Measurements from ENCODE around the gene R3HCC1L.

The R3HCC1L gene

DNA sequence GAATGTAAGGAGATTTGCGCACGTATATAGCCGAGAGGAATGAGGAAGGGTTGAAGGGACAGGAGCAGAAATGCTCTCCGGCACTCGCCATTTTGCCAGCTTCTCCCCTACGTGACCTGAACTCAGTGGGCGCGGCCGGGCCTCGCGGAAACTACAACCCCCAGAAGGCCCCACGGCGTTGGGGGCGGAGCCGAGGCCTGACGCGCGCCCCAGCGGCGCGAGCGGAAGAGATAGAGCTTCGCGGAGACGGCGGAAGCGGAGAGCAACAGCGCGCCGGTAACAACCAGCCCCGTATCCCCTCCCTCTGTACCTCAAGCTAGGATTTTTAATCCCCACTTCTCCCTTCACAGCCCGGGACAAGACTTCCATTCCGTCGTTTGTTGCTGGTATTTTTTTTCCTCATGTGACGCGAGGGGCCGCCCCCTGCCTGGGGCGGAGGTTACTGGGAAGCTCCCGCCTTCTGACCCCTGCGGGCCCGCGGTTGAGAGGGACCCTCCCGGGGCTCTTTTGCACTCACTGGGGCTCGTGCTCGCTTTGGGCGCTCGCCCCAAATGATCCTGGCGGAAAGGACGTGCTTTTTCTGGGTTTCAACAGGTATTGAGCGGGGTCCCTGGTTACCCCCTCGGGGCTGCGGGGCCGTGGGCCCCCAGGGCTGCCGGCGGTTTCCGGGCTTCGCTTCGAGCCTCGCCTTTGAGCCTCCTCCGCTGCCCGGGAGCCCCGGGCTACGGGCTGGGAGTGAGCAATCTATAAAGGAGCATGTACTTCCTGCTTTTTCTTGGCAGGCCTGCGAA, at the start of gene R3HCC1L:
R3HCC1L (plus strand) TSS at position 227 of the 791 bp plus-strand sequence. CDS start 73,458 bp downstream, outside the sequence.
- peak; percentile 74 for DNase-seq (ENCODE audit: low spot score)

DNA sequence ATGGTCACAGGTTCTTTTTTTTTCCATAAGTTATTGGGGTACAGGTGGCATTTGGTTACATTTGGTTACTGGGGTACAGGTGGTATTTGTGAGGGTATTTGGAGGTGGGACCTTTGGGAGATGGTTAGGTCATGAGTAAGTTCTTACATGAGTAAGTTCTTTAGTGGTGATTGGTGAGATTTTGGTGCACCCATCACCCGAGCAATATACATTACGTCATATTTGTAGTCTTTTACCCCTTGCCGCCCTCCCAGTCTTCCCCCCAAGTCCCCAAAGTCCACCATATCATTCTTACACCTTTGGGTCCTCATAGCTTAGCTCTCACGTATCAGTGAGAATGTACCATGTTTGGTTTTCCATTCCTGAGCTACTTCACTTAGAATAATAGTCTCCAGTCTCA, 49.2 kb upstream of the R3HCC1L start:
- no peak for DNase-seq (ENCODE audit: low spot score)

DNA sequence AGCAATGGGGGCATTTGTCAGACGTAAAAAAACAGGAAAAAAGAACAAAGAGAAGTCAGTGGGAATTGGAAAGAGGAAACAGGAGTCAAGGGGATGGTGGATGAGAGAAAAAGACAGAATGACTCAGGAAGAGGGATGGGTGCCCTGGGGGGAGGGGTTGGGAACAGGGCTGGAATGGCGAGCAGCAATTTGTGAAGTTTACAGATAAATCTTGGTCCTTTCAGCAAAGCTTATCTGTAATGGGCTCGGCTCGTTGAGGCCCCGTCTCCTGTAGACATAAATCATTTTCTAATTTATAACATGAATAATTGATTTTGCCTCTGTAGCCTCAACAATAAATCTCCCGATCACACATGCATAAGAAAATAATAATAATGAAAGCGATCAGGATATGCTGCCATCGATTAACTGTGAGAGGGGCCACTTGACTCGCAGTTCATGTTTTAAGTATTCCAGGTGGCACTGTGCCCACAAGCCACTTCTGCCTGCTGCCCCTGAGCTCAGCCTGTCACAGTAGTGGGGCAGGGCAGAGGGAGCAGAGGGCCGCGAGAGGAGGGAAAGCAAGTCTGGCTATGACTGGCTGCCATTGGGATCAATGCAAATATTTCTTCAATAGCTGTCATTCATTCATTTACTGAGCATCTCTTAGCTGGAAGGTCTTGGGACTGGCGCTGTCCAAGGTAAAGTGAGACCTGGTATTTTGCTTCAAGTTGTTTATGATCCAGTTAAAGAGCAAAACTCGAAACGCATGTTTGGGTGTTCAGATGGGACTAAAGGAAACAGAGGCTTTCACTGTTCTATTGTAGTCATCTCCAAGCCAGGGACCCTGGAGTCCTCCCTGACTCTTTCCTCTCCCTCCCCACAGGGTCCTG, 47.4 kb upstream of the R3HCC1L start:
- no peak for DNase-seq (ENCODE audit: low spot score)

DNA sequence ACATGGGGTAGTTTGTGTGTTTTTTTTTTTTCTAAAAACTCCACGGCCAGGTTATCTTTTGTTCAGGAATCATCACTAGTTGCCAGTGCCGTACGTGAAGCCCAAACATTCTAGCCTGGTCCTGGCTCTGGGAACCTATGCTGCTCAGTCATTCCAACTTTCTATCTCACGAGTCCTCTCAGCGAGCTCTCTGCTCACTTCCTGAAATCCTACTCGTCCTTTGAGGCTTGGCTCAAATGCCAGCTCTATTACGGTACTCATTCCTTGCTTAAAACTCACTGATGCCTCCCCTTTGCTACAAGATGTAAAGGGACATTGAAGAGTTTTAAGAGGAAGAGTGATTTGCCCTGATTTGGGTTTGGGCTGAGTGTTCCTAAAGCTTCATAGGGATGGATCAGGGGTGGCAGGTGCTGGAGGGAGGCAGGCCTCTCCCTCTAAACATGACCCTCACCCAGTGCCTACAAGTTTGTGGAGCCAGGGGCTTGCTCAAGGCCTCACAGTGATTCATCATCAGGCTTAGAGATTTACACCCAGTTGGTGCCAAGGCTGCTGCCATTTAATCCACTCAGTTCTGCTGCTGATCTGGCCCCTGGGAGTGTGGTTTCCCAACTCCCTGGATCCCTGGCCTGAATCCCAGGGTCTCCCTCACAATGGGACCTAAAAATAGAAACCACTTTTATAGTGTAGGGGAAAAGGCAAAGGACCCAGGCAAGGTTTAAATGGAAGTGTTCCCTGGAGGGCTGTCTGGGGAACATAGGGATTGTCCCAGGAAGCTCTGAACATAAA, 46.1 kb upstream of the R3HCC1L start:
- DNase-seq (ENCODE audit: low spot score) = no peak

DNA sequence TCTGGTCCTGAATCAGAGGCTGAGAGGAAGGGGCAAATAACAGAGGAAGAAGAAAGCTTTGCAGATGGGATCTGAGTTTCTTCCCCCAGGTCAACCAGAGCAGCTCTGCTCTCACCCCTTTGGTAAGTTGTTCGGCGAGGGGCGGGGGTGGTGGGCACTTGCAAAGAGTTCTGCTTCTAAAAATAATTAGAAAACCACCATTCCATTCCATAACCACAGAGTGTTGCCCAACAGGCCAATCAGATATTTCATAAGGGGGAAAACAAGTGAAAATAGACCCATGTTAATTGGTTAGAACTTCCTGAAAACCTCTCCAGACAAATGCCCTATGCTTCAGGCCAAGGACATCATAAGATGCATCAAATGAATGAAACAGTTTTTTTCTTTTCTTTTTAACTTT, 43.6 kb upstream of the R3HCC1L start:
- no peak for DNase-seq (ENCODE audit: low spot score)

DNA sequence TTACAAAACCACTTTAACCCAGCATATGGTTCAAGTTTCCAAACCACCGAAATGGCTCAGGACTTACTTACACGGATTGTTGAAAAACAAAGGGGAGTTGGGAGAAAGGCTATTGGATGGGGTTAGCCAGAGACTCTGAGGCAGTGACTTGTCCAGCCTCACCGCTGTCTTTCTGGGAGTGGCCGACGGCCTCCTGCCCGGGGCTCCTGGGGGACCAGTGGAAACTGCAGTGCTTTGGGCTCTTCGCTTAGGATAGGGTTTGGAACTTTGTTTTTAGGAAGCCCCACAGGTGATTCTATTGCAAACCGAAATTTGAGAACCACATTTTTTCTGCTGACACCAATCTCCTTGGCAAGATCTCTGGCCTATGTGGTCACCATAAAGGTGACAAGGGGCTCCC, 38.1 kb upstream of the R3HCC1L start:
- DNase-seq (ENCODE audit: low spot score) = no peak

DNA sequence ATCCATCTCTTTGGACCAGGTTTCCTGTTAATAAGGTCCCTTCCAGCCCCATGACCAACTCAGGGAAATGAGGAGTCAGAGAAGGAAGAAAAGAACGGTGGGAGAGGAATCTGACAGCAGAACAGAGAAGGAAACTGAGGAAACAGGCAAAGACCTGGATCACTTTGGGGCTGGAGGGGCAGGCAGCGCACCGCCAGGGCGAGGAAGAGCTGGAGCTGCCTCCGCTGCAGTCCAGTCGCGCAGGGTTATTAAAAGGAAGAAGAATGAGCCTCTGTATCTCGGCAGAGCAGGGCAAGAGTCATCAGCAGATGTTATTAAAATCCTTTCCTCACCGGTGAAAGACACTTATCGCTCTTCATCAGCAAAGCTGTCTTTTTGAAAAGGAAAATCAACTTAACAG, 37.7 kb upstream of the R3HCC1L start:
- no peak for DNase-seq (ENCODE audit: low spot score)

DNA sequence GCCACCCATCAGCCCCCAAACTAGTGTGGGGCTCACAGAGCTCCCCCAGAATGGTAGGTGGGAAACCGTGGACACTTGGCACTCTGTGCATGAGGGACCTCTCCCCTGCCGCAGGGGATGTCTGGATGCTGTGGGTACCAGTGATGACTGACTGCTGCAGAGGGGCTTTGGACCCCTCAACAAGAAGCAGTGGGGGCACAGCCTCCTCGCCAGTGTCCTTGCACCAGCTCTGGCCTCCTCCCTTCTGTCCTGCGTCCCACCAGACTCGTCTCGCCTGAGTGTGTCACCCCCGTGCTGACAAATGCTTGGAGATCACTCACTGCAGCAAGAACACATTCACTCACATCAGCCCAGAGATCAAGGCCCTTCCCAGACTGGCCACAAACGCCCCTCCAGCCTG, 37.3 kb upstream of the R3HCC1L start:
- DNase-seq (ENCODE audit: low spot score) = no peak

DNA sequence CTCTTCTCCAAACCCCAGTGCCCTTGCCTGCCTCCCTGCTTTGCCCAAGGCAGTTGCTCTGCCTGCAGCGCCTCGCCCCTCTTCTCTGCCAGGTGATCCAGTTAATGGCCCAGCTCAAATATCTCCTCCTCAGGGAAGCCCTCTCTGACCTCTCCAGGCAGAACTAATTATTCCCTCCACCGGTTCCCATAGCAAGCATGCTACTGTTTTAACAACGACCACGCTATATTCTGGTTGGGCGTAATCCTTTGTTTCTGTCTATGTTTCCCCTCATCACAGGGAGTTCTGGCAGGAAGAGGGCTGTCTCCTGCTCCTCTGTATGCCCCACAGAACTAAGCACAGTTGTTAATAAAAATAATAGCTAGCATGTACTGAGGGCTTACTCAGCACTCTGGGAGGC, 36.8 kb upstream of the R3HCC1L start:
- DNase-seq (ENCODE audit: low spot score) = no peak

DNA sequence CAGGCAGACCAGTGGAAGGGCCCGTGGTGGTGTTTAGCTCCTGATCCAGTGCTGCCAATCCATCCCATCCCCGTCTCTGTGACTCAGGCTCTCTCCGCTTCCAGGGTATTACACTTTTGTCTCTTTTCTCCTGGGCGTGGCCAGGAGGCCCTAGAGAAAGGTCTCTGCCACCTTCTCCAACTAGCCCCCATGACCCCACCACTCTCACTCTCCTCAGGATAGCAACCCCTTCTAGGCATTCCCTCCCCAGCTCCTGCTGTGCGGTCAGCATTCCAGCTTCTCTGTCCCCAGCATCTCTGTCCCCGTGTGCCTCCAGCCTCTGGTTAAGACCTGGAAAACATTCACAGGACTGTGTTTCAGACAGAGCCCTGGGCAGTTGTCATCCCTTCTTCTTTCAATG, 36.2 kb upstream of the R3HCC1L start:
- no peak for DNase-seq (ENCODE audit: low spot score)

DNA sequence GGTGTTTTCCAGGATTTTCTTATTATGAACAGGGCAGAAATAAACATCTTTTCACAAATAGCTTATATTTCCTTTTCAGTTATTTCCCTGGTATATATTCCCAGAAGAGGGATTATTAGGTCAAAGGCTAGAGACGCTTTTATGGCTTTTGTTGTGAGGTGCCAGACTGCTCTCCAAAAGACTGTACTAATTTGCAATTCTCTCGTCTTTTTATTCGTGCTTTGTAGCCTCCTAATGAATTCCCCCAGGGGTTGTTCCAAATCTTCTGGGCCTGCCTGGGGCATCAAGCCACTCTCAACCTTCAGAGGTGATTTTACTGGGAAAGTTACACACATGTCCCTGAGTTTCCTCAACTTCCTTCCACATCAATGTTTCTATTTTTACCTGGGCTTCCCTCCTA, 34.0 kb upstream of the R3HCC1L start:
- DNase-seq (ENCODE audit: low spot score) = no peak

DNA sequence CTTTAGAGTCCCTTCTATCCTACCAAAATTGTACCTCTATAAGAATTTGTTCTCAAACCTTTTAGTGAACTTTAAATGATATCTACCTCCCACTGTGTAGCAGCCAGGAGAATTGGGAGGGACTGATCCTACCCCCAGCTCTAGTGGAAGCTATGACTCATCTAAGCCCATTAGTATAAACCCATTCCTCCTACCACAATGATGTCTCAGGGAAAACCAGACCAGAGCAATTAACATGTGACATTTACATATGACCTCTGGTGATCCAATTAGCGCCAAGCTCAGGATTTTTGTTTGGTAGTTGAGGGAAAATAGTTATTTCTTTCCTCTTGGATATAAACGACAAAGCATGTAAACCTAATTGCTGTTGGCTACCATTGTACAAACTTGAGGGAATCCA, 33.1 kb upstream of the R3HCC1L start:
- no peak for DNase-seq (ENCODE audit: low spot score)

DNA sequence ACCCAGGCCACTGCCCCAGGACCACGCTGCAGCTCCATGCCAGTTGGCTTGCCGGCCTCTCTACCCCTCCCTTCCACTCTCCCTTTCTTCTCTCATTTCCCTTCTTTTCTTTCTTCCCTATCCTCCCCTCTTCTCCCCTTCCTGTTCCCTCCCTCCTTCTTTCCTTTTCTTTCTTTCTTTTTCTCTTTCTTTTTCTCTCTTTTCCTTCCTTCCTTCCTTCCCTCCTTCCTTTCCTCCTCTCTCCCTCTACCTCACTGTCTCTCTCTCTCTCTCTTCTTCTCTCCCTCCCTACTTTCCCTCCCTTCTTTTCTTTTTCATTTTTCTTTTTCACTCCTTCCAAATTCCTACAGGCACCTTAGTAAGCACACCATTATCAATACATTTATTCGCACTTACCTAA, 30.3 kb upstream of the R3HCC1L start:
- DNase-seq (ENCODE audit: low spot score) = no peak

DNA sequence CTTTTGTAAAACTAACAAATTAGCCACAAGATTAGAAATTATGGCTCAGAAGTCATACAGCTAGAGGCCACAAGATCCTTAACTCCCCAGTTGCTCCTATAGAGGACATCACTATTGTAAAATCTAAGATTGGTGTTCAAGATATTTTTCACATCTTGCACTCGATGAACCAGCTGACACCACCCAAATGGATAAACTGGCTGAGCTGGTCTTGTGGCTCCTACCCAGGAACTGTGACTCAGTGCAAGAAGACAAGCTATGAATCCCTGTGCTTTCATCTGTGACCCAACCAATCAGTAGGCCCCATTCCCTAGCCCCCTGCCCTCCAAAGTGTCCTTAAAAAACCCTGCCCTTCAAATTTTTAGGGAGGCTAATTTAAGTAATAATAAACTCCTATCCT, 27.9 kb upstream of the R3HCC1L start:
- DNase-seq (ENCODE audit: low spot score) = no peak

DNA sequence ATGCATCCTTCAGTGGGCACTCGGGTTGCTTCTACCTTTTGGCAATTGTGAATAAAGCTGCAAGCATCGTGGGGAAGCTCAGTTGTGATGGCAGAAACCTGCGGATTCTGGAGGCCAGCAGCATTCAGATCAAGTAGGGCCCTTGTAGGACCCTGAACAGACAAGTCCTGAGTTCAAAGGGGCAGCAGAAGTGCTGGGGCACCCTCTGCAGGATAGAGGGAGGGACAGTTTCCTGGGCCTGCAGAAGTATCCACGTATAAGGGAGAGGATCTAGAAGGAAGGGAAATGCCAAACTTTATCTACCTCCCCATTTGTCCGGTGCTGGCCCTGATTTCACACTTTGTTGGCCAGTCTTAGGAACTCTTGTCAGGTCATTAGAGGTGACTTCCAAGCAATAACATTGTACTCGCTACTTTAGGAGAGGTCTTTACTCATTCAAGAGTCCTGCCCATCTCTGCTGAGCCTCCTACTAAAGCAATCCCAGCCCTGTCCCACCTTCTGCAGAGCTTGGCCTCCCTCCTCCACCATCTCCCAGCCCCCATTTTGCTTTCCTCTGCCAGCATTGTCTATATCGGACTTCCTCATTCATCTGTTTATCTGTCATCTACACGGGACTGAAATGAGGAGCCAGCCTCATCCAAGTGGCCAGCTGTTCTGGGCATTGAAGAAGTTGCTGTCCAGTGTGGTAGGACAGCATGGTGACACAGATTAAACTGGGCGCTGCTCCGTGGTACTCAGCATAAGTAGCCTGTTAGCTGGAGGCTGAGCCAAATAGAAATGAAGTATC, 26.6 kb upstream of the R3HCC1L start:
- no peak for DNase-seq (ENCODE audit: low spot score)

DNA sequence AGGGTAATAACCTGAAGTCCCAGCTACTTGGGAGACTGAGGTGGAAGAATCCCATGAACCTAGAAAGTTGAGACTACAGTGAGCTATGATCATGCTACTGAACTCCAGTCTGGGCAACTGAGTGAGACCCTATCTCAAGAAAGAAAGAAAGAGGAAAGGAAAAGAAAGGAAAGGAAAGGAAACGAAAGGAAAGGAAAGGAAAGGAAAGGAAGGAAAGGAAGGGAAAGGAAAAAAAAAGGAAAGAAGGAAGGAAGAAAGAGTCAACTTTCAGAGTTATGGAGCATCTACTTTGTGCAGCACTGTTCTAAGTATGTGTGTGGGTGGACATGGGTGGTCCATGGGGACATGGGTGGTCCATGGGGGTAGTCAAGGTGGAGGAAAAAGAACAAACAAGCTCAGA, 24.1 kb upstream of the R3HCC1L start:
- DNase-seq (ENCODE audit: low spot score) = no peak

DNA sequence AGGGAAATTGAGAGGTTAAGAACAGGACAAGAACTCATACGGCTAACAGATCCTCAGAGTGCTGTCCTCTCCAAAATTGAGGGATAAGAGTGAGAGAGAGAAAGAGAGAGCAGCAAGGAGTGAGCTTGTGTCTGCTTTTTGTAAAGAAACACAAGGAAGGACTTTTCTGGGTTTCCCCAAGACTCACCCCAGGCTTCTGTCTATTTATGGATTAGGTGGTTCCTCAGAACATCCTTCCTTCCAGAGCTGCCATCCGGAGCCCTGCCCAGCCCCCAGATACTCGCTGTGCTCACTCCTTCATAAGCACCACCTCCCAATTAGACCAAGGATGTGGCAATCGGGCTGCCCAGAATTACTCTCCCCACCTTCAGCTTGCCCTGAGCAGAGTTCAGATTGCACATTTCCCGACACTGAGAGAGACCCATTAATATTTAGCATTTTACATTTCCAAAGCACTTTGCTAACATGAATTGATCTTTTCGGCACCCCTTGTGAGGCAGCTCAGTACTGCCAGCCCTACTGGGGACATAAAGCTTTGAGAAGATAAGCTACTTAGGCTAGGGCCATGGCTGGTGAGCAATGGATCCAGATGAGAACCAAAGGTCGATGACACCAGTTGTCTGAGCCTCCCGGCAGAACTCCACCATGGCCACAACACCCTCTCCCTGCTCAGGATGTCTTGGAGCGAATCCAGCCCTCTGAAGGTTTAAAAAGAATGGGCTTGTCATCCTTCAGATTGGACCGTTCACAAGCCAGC, 19.2 kb upstream of the R3HCC1L start:
- no peak for DNase-seq (ENCODE audit: low spot score)

DNA sequence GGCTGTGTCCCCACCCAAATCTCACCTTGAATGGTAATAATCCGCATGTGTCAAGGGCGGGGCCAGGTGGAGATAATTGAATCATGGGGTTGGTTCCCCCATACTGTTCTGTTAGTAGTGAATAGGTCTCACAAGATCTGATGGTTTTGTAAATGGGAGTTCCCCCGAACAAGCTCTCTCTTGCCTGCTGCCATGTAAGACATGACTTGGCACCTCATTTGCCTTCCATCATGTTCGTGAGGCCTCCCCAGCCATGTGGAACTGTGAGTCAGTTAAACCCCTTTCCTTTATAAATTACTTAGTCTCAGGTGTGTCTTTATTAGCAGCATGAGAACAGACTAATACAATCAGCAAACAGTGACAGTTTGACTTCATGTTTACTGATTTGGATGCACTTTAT, 14.6 kb upstream of the R3HCC1L start:
- no peak for DNase-seq (ENCODE audit: low spot score)

DNA sequence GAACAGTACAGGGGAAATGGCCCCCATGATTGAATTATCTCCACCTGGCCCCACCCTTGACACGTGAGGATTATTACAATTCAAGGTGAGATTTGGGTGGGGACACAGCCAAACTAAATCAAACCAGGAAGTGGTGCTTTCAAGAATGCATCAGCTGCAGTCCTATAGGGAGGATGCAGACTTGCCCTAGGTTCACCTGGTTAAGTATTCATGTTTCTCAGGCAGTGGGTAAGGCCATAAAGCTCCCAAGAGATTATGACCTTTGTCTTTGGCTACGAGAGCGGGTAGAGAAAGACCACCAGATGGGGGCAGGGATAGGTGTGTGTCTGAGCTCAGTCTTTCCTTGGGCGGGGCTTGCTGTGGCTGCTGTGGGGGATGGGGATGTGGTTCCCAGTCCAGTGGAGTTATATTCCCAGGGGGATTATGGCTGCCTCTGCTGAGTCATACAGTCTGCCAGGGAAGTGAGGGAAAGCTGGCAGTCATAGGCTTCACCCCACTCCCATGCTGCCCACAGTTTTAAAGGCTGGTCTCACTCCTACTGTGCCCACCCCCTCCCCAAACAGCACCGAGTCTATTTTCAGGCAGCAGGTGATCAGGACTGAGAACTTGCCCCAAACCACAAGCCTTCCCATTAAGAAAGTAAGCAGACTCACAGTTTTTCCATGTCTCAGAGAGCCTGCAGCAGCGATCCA, 8.4 kb upstream of the R3HCC1L start:
- DNase-seq (ENCODE audit: low spot score) = no peak

DNA sequence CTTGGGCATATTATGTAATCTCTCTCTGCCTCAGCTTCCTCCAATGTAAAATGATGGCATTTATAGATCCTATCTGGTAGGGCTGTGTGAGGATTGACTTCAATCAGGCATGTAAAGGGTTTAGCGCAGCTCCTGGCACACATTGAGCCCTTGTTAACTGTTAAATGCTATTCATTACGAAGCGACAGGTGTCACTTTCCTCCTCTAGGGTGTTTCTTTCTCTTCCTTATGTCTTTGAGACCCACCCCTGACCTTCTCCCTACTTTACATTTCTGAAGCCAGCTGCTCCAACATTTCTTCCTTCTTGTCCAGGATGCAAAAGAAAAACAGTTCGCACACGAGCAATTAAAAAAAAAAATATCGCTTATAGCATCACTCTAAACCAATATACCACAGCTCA, 5.7 kb upstream of the R3HCC1L start:
- no peak for DNase-seq (ENCODE audit: low spot score)
